PC-3 (cell line): ENCODE measurements around the gene SMAP1. TPM values are rescaled to one million over a fixed set of nuclear protein-coding genes. Genes with fewer than 3 reads are reported as not detected.

ENCODE experiments used
- ATAC-seq: fragments of 200-7000 bp; cut with Tn5 transposase; 2 replicates; pipeline ENCODE4 v1.9.1; 2020; ENCODE audit warnings: mild to moderate bottlenecking, moderate library complexity
- BruUV-seq: library from RNA; stranded (reverse); fragments of 400-500 nt; replicated peaks from 2 replicates; lab custom pipeline; 2021; lab: Mats Ljungman, UMichigan
- CTCF ChIA-PET: fragments of 300-600 bp; sonication (Branson Sonifier 250); formaldehyde crosslinking; loops from one replicate; lab custom pipeline; 2022; ENCODE audit warnings: antibody characterized with exemption; lab: Charles Lee
- POLR2A ChIA-PET: fragments of 300-600 bp; sonication (Branson Sonifier 250); formaldehyde crosslinking; loops from one replicate; lab custom pipeline; 2022; ENCODE audit warnings: antibody characterized with exemption; ENCODE audit not compliant: unreplicated experiment; lab: Charles Lee
- DNase-seq: peaks from one replicate; pipeline ENCODE4 v3.0.0-alpha.2; 2015
- H2AFZ ChIP-seq: fragments of 300-600 bp; sonication (generic); 2 replicates; pipeline ENCODE4 v1.6.0; 2016; ENCODE audit warnings: antibody characterized with exemption, low read length
- H3F3A ChIP-seq: fragments of 300-600 bp; sonication (generic); one replicate; pipeline ENCODE4 v1.6.0; 2017; ENCODE audit warnings: antibody characterized with exemption, low read length, control low read depth, mild to moderate bottlenecking; ENCODE audit not compliant: unreplicated experiment
- H3K27ac ChIP-seq: fragments of 300-600 bp; sonication (generic); 2 replicates; pipeline ENCODE4 v1.5.1; 2016; ENCODE audit warnings: mild to moderate bottlenecking, low read length
- H3K27me3 ChIP-seq: fragments of 300-600 bp; sonication (generic); 2 replicates; pipeline ENCODE4 v1.6.1; 2016; ENCODE audit warnings: low read length, mixed read lengths
- H3K36me3 ChIP-seq: fragments of 300-600 bp; sonication (generic); 2 replicates; pipeline ENCODE4 v1.6.1; 2016; ENCODE audit warnings: low read depth, mixed run types, low read length, mixed read lengths
- H3K4me1 ChIP-seq: fragments of 300-600 bp; sonication (generic); 2 replicates; pipeline ENCODE4 v1.5.1; 2016; ENCODE audit warnings: low read length; ENCODE audit not compliant: insufficient read depth
- H3K4me2 ChIP-seq: fragments of 300-600 bp; sonication (generic); 2 replicates; pipeline ENCODE4 v1.6.0; 2016; ENCODE audit warnings: low read length
- H3K4me3 ChIP-seq: fragments of 300-600 bp; sonication (generic); 2 replicates; pipeline ENCODE4 v1.5.1; 2016; ENCODE audit warnings: mild to moderate bottlenecking, low read length, mixed read lengths
- H3K79me2 ChIP-seq: fragments of 300-600 bp; sonication (generic); 2 replicates; pipeline ENCODE4 v1.6.1; 2017; ENCODE audit warnings: low read length, mixed read lengths
- H3K9ac ChIP-seq: fragments of 300-600 bp; sonication (generic); 2 replicates; pipeline ENCODE4 v1.6.0; 2016; ENCODE audit warnings: mild to moderate bottlenecking, low read length
- H3K9me2 ChIP-seq: fragments of 300-600 bp; sonication (generic); replicated peaks from 2 replicates; pipeline ENCODE4 v1.6.1; 2016; ENCODE audit warnings: mixed run types, low read length, mixed read lengths
- H3K9me3 ChIP-seq: fragments of 300-600 bp; sonication (generic); 2 replicates; pipeline ENCODE4 v1.6.1; 2016; ENCODE audit warnings: low read length, mixed read lengths
- H4K20me1 ChIP-seq: fragments of 300-600 bp; sonication (generic); 2 replicates; pipeline ENCODE4 v1.6.1; 2016; ENCODE audit warnings: low read length, mixed read lengths
- EZH2 ChIP-seq: fragments of 300-600 bp; sonication (generic); IDR thresholded peaks from one replicate; pipeline ENCODE4 v1.6.1; 2017; ENCODE audit warnings: antibody characterized with exemption, mild to moderate bottlenecking, low read length; ENCODE audit not compliant: unreplicated experiment
- EZH2phosphoT487 ChIP-seq: fragments of 300-600 bp; sonication (generic); IDR thresholded peaks from 2 replicates; pipeline ENCODE4 v1.6.1; 2018; ENCODE audit warnings: mild to moderate bottlenecking, antibody characterized with exemption, low read length, borderline replicate concordance
- intact Hi-C: fragments of 100-400 bp; cut with micrococcal nuclease; formaldehyde crosslinking; loops from 2 replicates; pipeline ENCODE4 v1.9.0; 2023
- total RNA-seq: library from RNA; depleted of rRNA; stranded (reverse); fragments of >200 nt; gene quantifications from 2 replicates; pipeline ENCODE4 v1.2.3, GENCODE V29; 2014
- TF ChIP-seq, protein P1 (sequence below): fragments of 300-600 bp; sonication (generic); conservative IDR thresholded peaks from 2 replicates; pipeline ENCODE4 v1.5.1; 2017; ENCODE audit warnings: antibody characterized with exemption, low read depth, mild to moderate bottlenecking, low read length

Gene SMAP1
- total RNA-seq, 1 experiment from 2014 or later, result 15.7 TPM

DNA sequence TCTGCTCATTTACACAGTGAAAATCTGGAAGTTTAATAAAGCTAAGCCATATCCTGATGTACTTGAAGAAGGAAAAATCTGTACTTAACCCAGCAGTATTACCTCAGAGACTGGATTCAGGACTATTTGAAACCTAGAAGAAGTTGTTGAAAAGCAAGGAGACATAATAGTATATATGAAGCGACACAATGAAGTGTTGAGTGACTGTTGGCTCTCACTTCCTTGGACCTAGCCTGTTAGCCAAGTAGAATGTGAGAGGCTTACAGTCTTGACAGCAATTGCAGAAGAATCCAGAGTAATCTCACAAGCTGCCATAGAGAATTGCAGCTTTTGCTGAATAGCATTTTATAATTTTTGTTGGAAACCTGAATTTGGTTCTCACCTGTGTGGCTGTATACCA, 26.7 kb downstream of the SMAP1 start:
- Histone ChIP-seq H3K27ac (no peak overlapping the region), H4K20me1 (no peaks in the 10 kb centered on the region), H3F3A (no peaks in the 10 kb centered on the region), H2AFZ (no peak overlapping the region), H3K9me2 (no peaks in the 10 kb centered on the region), H3K36me3 (no peaks in the 10 kb centered on the region), H3K9me3 (no peaks in the 10 kb centered on the region), H3K27me3 (no peaks in the 10 kb centered on the region), H3K4me1 (no peaks in the 10 kb centered on the region), H3K9ac (no peak overlapping the region), H3K4me3 (no peak overlapping the region), H3K79me2 (peaks cover 47% of the 10 kb centered on the region), H3K4me2 (no peak overlapping the region)
- ChIA-PET POLR2A (no interaction called here), CTCF (no interaction called here)
- TF ChIP-seq EZH2 (no peak), EZH2phosphoT487 (no peak)
- TF ChIP-seq, protein P1, sequence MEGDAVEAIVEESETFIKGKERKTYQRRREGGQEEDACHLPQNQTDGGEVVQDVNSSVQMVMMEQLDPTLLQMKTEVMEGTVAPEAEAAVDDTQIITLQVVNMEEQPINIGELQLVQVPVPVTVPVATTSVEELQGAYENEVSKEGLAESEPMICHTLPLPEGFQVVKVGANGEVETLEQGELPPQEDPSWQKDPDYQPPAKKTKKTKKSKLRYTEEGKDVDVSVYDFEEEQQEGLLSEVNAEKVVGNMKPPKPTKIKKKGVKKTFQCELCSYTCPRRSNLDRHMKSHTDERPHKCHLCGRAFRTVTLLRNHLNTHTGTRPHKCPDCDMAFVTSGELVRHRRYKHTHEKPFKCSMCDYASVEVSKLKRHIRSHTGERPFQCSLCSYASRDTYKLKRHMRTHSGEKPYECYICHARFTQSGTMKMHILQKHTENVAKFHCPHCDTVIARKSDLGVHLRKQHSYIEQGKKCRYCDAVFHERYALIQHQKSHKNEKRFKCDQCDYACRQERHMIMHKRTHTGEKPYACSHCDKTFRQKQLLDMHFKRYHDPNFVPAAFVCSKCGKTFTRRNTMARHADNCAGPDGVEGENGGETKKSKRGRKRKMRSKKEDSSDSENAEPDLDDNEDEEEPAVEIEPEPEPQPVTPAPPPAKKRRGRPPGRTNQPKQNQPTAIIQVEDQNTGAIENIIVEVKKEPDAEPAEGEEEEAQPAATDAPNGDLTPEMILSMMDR, result no peak
- intact Hi-C loops, result no loop called here
- DNase-seq (no peak), ATAC-seq (no peak)
- no TSS peak for BruUV-seq

DNA sequence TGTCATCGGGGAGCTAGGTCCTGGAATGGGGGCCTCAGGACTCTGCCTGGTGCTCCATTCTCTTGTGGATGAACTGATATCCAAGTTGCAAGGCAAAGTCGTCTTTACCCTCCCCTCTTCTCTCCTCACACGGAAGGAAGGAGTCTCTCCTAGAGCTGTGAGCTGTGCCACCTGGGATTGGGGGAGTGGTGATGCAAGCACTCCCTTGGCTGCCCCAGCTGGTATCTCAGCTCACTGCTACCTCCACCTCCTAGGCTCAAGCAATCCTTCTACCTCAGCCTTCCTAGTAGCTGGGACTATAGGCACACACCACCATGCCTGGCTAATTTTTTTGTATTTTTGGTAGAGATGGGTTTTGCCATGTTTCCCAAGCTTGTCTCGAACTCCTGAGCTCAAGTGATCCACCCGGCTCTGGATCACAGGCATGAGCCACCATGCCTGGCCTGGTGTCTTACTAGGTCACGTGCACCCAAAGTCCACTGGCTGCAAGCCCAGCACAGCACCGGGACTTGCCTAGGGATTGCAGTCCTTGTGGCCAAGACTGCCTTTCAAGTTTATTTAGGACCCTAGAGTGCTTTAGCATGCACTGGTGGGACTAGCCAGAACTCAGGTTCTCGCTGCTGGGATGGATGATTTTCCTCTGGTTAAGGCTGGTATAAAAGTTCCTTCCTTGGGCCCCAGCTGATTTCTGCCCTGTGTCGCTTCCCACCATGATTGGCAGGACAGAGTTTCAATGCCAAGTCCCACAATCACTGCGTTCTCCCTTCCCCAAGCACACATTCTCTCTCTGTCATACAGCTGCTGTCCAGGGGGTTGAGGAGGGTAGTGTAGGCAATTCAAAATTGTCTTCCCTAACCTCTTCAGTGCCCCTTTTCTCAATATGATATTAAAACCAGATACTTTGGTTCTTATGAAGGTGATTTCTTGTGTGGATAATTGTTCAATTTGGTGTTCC, 33.5 kb downstream of the SMAP1 start:
- H3K4me2 ChIP-seq, result no peak overlapping the region
- no peaks in the 10 kb centered on the region for H3K4me1 ChIP-seq
- H3K79me2 ChIP-seq, result peaks cover 6% of the 10 kb centered on the region; the same call in 1 of the 2 replicates
- H3K36me3 ChIP-seq, result no peaks in the 10 kb centered on the region
- CTCF ChIA-PET, result no interaction called here
- POLR2A ChIA-PET, result no interaction called here
- no peaks in the 10 kb centered on the region for H3F3A ChIP-seq
- H3K27me3 ChIP-seq, result no peaks in the 10 kb centered on the region
- no peak overlapping the region for H3K9ac ChIP-seq
- TF ChIP-seq EZH2 (no peak), EZH2phosphoT487 (no peak)
- TF ChIP-seq, protein P1, result no peak
- H2AFZ ChIP-seq, result no peak overlapping the region
- DNase-seq (no peak), ATAC-seq (no peak)
- H3K27ac ChIP-seq, result no peak overlapping the region
- H3K9me2 ChIP-seq, result no peaks in the 10 kb centered on the region
- H3K4me3 ChIP-seq, result no peak overlapping the region
- H3K9me3 ChIP-seq, result no peaks in the 10 kb centered on the region
- H4K20me1 ChIP-seq, result no peaks in the 10 kb centered on the region
- no TSS peak for BruUV-seq
- intact Hi-C loops, result no loop called here

DNA sequence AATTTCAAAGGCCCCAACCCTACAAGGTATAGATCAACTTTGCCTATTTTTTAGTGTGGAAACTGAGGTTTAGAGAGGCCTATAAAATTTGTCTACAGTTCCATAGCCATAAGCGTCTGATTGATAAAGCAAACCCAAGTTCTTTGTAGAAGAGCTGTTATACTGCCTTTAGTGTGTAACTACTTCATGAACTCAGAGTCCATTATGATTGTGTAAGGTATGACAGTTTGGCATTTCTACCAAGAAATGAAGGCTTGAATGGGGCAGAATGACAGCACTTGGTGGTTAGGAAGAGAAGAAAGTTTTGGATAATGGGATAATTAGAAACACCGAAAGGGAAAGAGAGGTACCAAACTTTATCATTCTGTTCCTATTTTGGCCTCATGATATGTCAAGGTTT, 38.1 kb downstream of the SMAP1 start:
- H3K4me3 ChIP-seq, result no peak overlapping the region
- H3K79me2 ChIP-seq, result no peaks in the 10 kb centered on the region; the same call in 1 of the 2 replicates
- no peaks in the 10 kb centered on the region for H3K9me2 ChIP-seq
- H3K9me3 ChIP-seq, result no peaks in the 10 kb centered on the region
- H3K9ac ChIP-seq, result no peak overlapping the region
- BruUV-seq, result no TSS peak
- TF ChIP-seq, protein P1, result no peak
- TF ChIP-seq EZH2phosphoT487, result no peak
- no peak for TF ChIP-seq EZH2
- no peak for DNase-seq
- H3F3A ChIP-seq, result no peaks in the 10 kb centered on the region
- no peaks in the 10 kb centered on the region for H3K27me3 ChIP-seq
- ChIA-PET CTCF (no interaction called here), POLR2A (no interaction called here)
- no peak overlapping the region for H3K4me2 ChIP-seq
- H2AFZ ChIP-seq, result no peak overlapping the region
- ATAC-seq, result no peak
- no peak overlapping the region for H3K27ac ChIP-seq
- H3K4me1 ChIP-seq, result no peaks in the 10 kb centered on the region; the same call in 1 of the 2 replicates
- intact Hi-C loops, result loop anchor here (1.0 to 2.0 kb wide), 3 partner anchors 179 to 308 kb away; partner anchors contain the start of gene B3GAT2
- H4K20me1 ChIP-seq, result no peaks in the 10 kb centered on the region
- no peaks in the 10 kb centered on the region for H3K36me3 ChIP-seq
